B cell (primary cell): ENCODE measurements around the gene MDGA2. TPM values are rescaled to one million over a fixed set of nuclear protein-coding genes. Genes with fewer than 3 reads are reported as not detected.

ENCODE experiments used
- ATAC-seq: fragments of 200-7000 bp; cut with Tn5 transposase; one replicate; pipeline ENCODE4 v1.10.0; 2021; ENCODE audit warnings: low read depth, mild to moderate bottlenecking, moderate number of reproducible peaks, moderate library complexity
- CTCF ChIA-PET: fragments of 350-600 bp; sonication (Branson Sonifier 250); formaldehyde crosslinking; loops from one replicate; lab custom pipeline; 2021; ENCODE audit warnings: antibody characterized with exemption, inconsistent platforms; lab: Charles Lee
- POLR2A ChIA-PET: fragments of 350-600 bp; sonication (Branson Sonifier 250); formaldehyde crosslinking; loops from one replicate; lab custom pipeline; 2021; ENCODE audit warnings: antibody characterized with exemption; lab: Charles Lee
- DNase-seq: peaks from one replicate; pipeline ENCODE4 v3.0.0; 2013
- H2AFZ ChIP-seq: 2 replicates; pipeline ENCODE4 v1.6.1; 2012; ENCODE audit warnings: mild to moderate bottlenecking, low read depth, low read length; ENCODE audit not compliant: insufficient read depth, poor library complexity, severe bottlenecking
- H3K27ac ChIP-seq, 2 donors: 1 replicate in 1 of 2; 2 replicates in 1 of 2; pipeline ENCODE4 v1.5.1; 2012 to 2013; ENCODE audit warnings: low read length in 2 of 2, mild to moderate bottlenecking in 2 of 2, moderate library complexity in 1 of 2
- H3K27me3 ChIP-seq, 4 experiments: fragments of 200-600 bp in 1 of 4; sonication (generic) in 1 of 4; replicated peaks in 1 of 4; 1 replicate in 2 of 4; 2 replicates in 2 of 4; pipeline versions ENCODE4 v1.6.1 to v1.7.0; 2013 to 2016; ENCODE audit warnings: low read length in 3 of 4, mild to moderate bottlenecking in 2 of 4, mixed read lengths in 1 of 4, moderate library complexity in 1 of 4; ENCODE audit not compliant: insufficient read depth in 4 of 4, control insufficient read depth in 3 of 4; ENCODE audit errors: control extremely low read depth in 1 of 4
- H3K36me3 ChIP-seq, 2 experiments: replicated peaks in 1 of 2; 1 replicate in 1 of 2; 2 replicates in 1 of 2; pipeline versions ENCODE4 v1.6.1 to v1.7.1; 2013; ENCODE audit warnings: low read length in 1 of 2; ENCODE audit not compliant: insufficient read depth in 2 of 2, control insufficient read depth in 1 of 2; ENCODE audit errors: control extremely low read depth in 1 of 2, extremely low read depth in 1 of 2
- H3K4me1 ChIP-seq, 2 donors: fragments of 200-600 bp in 1 of 2; sonication (generic) in 1 of 2; 1 replicate in 1 of 2; 2 replicates in 1 of 2; pipeline versions ENCODE4 v1.5.1 to v1.6.1; 2013 to 2017; ENCODE audit warnings: low read length in 2 of 2; ENCODE audit not compliant: control insufficient read depth in 2 of 2, insufficient read depth in 2 of 2
- H3K4me2 ChIP-seq: replicated peaks from 2 replicates; pipeline ENCODE3; 2012; ENCODE audit warnings: mild to moderate bottlenecking, low read depth, low read length; ENCODE audit not compliant: poor library complexity, severe bottlenecking
- H3K4me3 ChIP-seq, 5 experiments: fragments of 200-600 bp in 1 of 5; sonication (generic) in 1 of 5; 1 replicate in 3 of 5; 2 replicates in 2 of 5; pipeline versions ENCODE4 v1.5.1 to v1.7.0; 2011 to 2016; ENCODE audit warnings: low read length in 4 of 5, mild to moderate bottlenecking in 4 of 5, low read depth in 2 of 5, control low read depth in 1 of 5, moderate library complexity in 1 of 5; ENCODE audit not compliant: insufficient read depth in 1 of 5; ENCODE audit errors: control extremely low read depth in 1 of 5, extremely low read depth in 1 of 5
- H3K79me2 ChIP-seq: fragments of 200-600 bp; sonication (generic); one replicate; pipeline ENCODE4 v1.6.0; 2016; ENCODE audit warnings: low read length; ENCODE audit not compliant: control insufficient read depth, insufficient read depth
- H3K9ac ChIP-seq: fragments of 200-600 bp; sonication (generic); 2 replicates; pipeline ENCODE4 v1.6.1; 2017; ENCODE audit warnings: mild to moderate bottlenecking, low read length, moderate library complexity
- H3K9me3 ChIP-seq, 3 donors: one replicate each; pipeline versions ENCODE4 v1.6.1 to v1.7.1; 2013; ENCODE audit warnings: low read length in 2 of 3; ENCODE audit not compliant: control insufficient read depth in 2 of 3, insufficient read depth in 1 of 3; ENCODE audit errors: control extremely low read depth in 1 of 3
- H4K20me1 ChIP-seq: 2 replicates; pipeline ENCODE4 v1.6.0; 2012; ENCODE audit warnings: mild to moderate bottlenecking, low read length; ENCODE audit not compliant: insufficient read depth, control insufficient read depth, poor library complexity, severe bottlenecking
- H3K27ac Mint-ChIP-seq: one replicate; pipeline ENCODE4 v1.8.0; 2021; ENCODE audit warnings: mixed read lengths
- H3K27me3 Mint-ChIP-seq: one replicate; pipeline ENCODE4 v1.8.0; 2021; ENCODE audit warnings: mixed read lengths
- H3K4me1 Mint-ChIP-seq: one replicate; pipeline ENCODE4 v1.8.0; 2021; ENCODE audit warnings: mixed read lengths
- H3K4me3 Mint-ChIP-seq: one replicate; pipeline ENCODE4 v1.8.0; 2021; ENCODE audit warnings: mixed read lengths
- H3K9me3 Mint-ChIP-seq: one replicate; pipeline ENCODE4 v1.8.0; 2022; ENCODE audit warnings: mixed read lengths; ENCODE audit not compliant: insufficient read depth
- CTCF ChIP-seq: fragments of 200-600 bp; IDR thresholded peaks from one replicate; pipeline ENCODE4 v1.8.0; 2022; ENCODE audit warnings: antibody characterized with exemption, mild to moderate bottlenecking
- EZH2 ChIP-seq: IDR thresholded peaks from 2 replicates; pipeline ENCODE4 v1.6.1; 2012; ENCODE audit warnings: borderline replicate concordance, low read depth, mild to moderate bottlenecking, moderate library complexity, low read length; ENCODE audit not compliant: insufficient read depth, poor library complexity, severe bottlenecking
- WGBS: methylation state at CpG from one replicate; pipeline ENCODE4 v1.1.5; 2013; ENCODE audit warnings: missing lambda C conversion rate; ENCODE audit not compliant: insufficient coverage; 5-methylcytosine and 5-hydroxymethylcytosine counted together
- intact Hi-C: fragments of 100-400 bp; cut with micrococcal nuclease; formaldehyde crosslinking; loops from one replicate; pipeline ENCODE4 v1.10.0; 2022
- polyA plus RNA-seq: library from polyadenylated mRNA; depleted of rRNA; stranded (reverse); fragments of >200 nt; gene quantifications from 2 replicates; pipeline ENCODE4 v1.2.3, GENCODE V29; 2012
- total RNA-seq, 2 donors: library from RNA; stranded (reverse); fragments of 120-200 nt in 1 of 2; gene quantifications; 1 replicate in 1 of 2; 2 replicates in 1 of 2; pipeline versions ENCODE4 v1.2.3 to v1.2.4, GENCODE V29; 2013 to 2022

The MDGA2 gene
- total and polyA plus RNA-seq, 2 donors (not counting 1 experiment from before 2014, with no cell fraction given): not detected

GRCh38 chr14:47442211-47442610 is 233.2 kb downstream of the MDGA2 start:
- DNase-seq (no peak), ATAC-seq (no peak)
- Histone ChIP-seq H3K4me1 (no peaks in the 10 kb centered on the region), H3K9me3 (no peaks in the 10 kb centered on the region), H3K4me3 (no peak overlapping the region), H4K20me1 (no peaks in the 10 kb centered on the region), H3K79me2 (no peaks in the 10 kb centered on the region), H2AFZ (no peak overlapping the region), H3K36me3 (no peaks in the 10 kb centered on the region), H3K27me3 (no peaks in the 10 kb centered on the region), H3K4me2 (no peak overlapping the region), H3K27ac (no peak overlapping the region), H3K9ac (no peak overlapping the region)
- Mint-ChIP-seq H3K4me3 (no peak overlapping the region), H3K27me3 (no peaks in the 10 kb centered on the region), H3K27ac (no peak overlapping the region), H3K4me1 (no peaks in the 10 kb centered on the region), H3K9me3 (peaks cover 4% of the 10 kb centered on the region)
- ChIA-PET POLR2A (no interaction called here), CTCF (no interaction called here)
- TF ChIP-seq CTCF: no peak
- no peak for TF ChIP-seq EZH2
- intact Hi-C loops: no loop called here

GRCh38 chr14:47439953-47440352 is 235.5 kb downstream of the MDGA2 start:
- no peak overlapping the region for H3K9ac ChIP-seq
- Mint-ChIP-seq H3K27me3 (no peaks in the 10 kb centered on the region), H3K4me3 (no peak overlapping the region), H3K4me1 (no peaks in the 10 kb centered on the region), H3K27ac (no peak overlapping the region), H3K9me3 (peaks cover 7% of the 10 kb centered on the region)
- CTCF ChIA-PET: no interaction called here
- no peak for TF ChIP-seq EZH2
- no peak for TF ChIP-seq CTCF
- no peak overlapping the region for H2AFZ ChIP-seq
- WGBS: 90% methylated on average over 2 of the region's 2 CpGs
- H3K27me3 ChIP-seq: no peaks in the 10 kb centered on the region
- no peaks in the 10 kb centered on the region for H3K9me3 ChIP-seq
- H4K20me1 ChIP-seq: no peaks in the 10 kb centered on the region
- no peak overlapping the region for H3K27ac ChIP-seq
- POLR2A ChIA-PET: no interaction called here
- H3K79me2 ChIP-seq: no peaks in the 10 kb centered on the region
- no peak overlapping the region for H3K4me3 ChIP-seq
- H3K4me2 ChIP-seq: no peak overlapping the region
- DNase-seq (no peak), ATAC-seq (no peak)
- H3K4me1 ChIP-seq: no peaks in the 10 kb centered on the region
- no peaks in the 10 kb centered on the region for H3K36me3 ChIP-seq
- intact Hi-C loops: no loop called here
